ENCODE measurements around the gene TRAIP. TPM values are rescaled to one million over a fixed set of nuclear protein-coding genes. Genes with fewer than 3 reads are reported as not detected.
"Not testable (repeated sequence)": the region's sequence is repeated elsewhere in the genome, so short reads cannot be mapped to it uniquely, and the experiment has no call there.

The TRAIP gene
- total RNA-seq = 1.4 and 2.4 TPM in 2 replicates

GRCh38 chr3:49856181-49857005, at the start of gene TRAIP:
TRAIP (minus strand) TSS chr3:49856564; CDS start chr3:49856453, 111 bp downstream.
- peaks cover 15% of the 10 kb centered on the region for H3K79me2 ChIP-seq (ENCODE audit: insufficient read depth, low read length)
- no peaks in the 10 kb centered on the region for H3K9me3 ChIP-seq (ENCODE audit: low read depth, low read length)
- H3K36me3 ChIP-seq (ENCODE audit: insufficient read depth, low read length) = no peaks in the 10 kb centered on the region
- peak; percentile 99 for DNase-seq (ENCODE audit: insufficient read length, low spot score, missing footprints)
- no peaks in the 10 kb centered on the region for H3K27me3 ChIP-seq (ENCODE audit: insufficient read depth, low read length)
- peak within 1 kb of the TSS; percentile 95 for H3K4me2 ChIP-seq (ENCODE audit: insufficient read depth, low read length)
- no peaks in the 10 kb centered on the region for H4K20me1 ChIP-seq (ENCODE audit: insufficient read depth, low read length)
- TF ChIP-seq CTCF (IDR thresholded peaks at IDR 0.05; ENCODE audit: extremely low read depth, low read depth, low read length) = no peak
- H3K4me3 ChIP-seq (ENCODE audit: insufficient read depth, low read length) = peak within 1 kb of the TSS; percentile 80
- H2AFZ ChIP-seq (ENCODE audit: low read length) = peak within 1 kb of the TSS; percentile 97
- H3K4me1 ChIP-seq (ENCODE audit: insufficient read depth, low read length) = peaks cover 11% of the 10 kb centered on the region
- peak within 1 kb of the TSS; percentile 30 for H3K27ac ChIP-seq (ENCODE audit: low read depth, low read length)

DNA sequence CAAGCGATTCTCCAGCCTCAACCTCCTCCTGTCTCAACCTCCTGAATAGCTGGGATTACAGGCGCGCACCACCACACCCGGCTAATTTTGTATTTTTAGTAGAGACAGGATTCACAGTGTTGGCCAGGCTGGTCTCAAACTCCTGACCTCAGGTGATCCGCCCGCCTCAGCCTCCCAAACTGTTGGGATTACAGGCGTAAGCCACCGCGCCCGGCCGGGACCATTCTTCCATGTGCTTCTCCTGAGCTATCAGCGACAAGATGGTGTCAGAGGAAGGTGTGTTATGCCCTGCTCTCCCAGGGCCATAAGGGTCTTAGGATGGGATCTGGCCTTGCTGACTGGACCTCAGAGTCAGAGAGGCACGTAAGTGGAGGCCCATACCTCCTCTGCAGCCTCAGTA, 48.1 kb upstream of the TRAIP start:
- H4K20me1 ChIP-seq (ENCODE audit: insufficient read depth, low read length); H3K9me3 ChIP-seq (ENCODE audit: low read depth, low read length); H3K4me3 ChIP-seq (ENCODE audit: insufficient read depth, low read length); H3K36me3 ChIP-seq (ENCODE audit: insufficient read depth, low read length); H2AFZ ChIP-seq (ENCODE audit: low read length); H3K79me2 ChIP-seq (ENCODE audit: insufficient read depth, low read length); H3K4me2 ChIP-seq (ENCODE audit: insufficient read depth, low read length); H3K27me3 ChIP-seq (ENCODE audit: insufficient read depth, low read length); H3K27ac ChIP-seq (ENCODE audit: low read depth, low read length): not testable (repeated sequence)
- H3K4me1 ChIP-seq (ENCODE audit: insufficient read depth, low read length) = peaks cover 17% of the 10 kb centered on the region
- peak; percentile 53 for DNase-seq (ENCODE audit: insufficient read length, low spot score, missing footprints)

DNA sequence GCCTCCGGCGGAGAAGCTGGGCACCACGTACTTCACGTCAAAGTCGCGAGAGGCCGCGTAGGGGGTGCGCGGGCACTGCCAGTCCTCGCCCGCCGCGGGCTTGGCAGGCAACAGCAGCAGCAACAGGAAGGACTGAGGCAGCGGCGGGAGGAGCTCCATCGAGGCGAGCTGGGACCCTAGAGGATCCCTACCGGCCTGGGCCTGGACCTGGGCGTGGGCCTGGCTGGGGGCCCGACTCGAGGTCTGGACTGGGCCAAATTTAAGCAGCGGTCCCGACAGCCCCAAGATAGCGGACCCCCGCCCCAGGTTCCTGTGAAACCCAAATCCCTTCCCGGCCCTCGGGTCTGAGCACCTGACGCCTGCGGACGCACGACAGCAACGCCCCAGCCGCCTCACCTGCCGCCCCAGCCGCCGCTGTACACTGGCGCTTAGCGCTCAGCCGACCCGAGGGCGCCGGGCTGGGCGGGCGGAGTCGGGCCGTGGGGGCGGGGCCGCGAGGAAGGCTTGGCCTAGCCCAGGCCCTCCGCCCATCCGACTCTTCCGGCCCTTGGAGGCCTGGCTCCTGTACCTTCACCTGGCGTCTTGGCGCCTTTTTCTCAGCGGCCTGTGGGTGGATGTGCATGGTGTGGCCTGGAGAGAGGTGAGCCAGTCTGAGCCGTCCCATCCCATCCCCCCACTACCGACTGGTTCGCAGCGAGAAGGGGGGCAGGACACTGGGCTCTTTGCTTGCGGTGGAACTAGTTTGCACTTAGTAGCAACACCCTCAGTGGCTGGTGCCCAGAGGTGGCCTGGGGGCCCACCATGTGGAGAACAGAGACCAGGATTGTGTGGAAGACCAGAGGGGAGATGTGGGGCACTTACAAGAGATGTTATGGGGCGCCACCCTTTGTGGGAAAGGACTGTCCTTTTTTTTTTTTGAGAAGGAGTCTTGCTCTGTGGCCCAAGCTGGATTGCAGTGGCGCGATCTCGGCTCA, 47.4 kb upstream of the TRAIP start, which contains the start of gene MST1R:
Gene MST1R (minus strand): TSS at position 423 of the 974 bp plus-strand sequence. CDS start 264 bp downstream, at position 159.
- Histone ChIP-seq H3K27me3 (ENCODE audit: insufficient read depth, low read length) (no peaks in the 10 kb centered on the region), H3K4me2 (ENCODE audit: insufficient read depth, low read length) (peak within 1 kb of the TSS; percentile 74), H3K27ac (ENCODE audit: low read depth, low read length) (no peak within 1 kb of the TSS), H3K36me3 (ENCODE audit: insufficient read depth, low read length) (no peaks in the 10 kb centered on the region), H4K20me1 (ENCODE audit: insufficient read depth, low read length) (no peaks in the 10 kb centered on the region), H3K79me2 (ENCODE audit: insufficient read depth, low read length) (no peaks in the 10 kb centered on the region), H3K4me3 (ENCODE audit: insufficient read depth, low read length) (peak within 1 kb of the TSS; percentile 54), H2AFZ (ENCODE audit: low read length) (peak within 1 kb of the TSS; percentile 85), H3K9me3 (ENCODE audit: low read depth, low read length) (no peaks in the 10 kb centered on the region), H3K4me1 (ENCODE audit: insufficient read depth, low read length) (peaks cover 17% of the 10 kb centered on the region)
- no peak for TF ChIP-seq CTCF (IDR thresholded peaks at IDR 0.05; ENCODE audit: extremely low read depth, low read depth, low read length)
- peak; percentile 90 for DNase-seq (ENCODE audit: insufficient read length, low spot score, missing footprints)

DNA sequence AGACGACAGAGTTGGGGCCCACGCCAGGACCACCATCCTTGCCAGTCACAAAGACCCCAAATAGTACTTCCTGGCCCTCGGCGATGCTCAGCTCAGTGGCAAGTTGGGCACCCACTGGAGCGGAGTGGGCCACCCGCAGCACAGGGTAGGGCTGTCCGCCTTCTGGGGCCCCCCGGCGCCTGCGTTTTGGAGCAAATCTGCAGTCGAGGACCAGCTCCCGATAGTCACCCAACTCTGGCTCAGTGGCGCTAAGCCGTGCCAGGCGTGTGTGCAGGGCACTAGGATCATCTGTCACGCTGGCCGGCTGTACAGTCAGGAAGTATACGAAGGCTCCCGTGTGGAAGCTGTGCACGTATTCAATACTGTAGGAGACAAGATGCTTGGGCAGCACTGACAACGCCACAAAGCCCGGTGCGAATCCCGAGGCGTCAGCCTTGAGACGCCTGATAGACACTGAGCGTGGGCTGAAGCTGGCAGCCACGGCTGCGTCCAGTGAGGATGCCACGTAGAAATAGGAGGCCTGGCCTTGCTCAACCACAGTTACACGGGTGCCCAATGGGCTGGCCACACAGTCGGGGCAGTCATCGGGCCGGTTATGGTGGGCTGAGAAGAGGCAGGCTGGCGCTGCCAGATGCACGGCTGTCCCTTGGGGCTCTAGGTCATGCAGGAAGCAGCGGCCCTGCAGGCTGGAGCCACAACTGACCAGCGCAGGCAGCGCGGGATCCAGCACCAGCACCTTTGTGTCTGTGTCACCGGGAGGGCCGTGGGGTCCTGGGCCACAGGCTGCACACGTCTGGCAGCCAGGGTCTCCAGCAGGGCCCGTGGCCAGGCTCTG, 46.4 kb upstream of the TRAIP start:
- no peaks in the 10 kb centered on the region for H3K9me3 ChIP-seq (ENCODE audit: low read depth, low read length)
- H3K4me3 ChIP-seq (ENCODE audit: insufficient read depth, low read length) = no peak overlapping the region
- H2AFZ ChIP-seq (ENCODE audit: low read length) = no peak overlapping the region
- no peaks in the 10 kb centered on the region for H3K27me3 ChIP-seq (ENCODE audit: insufficient read depth, low read length)
- no peaks in the 10 kb centered on the region for H3K79me2 ChIP-seq (ENCODE audit: insufficient read depth, low read length)
- DNase-seq (ENCODE audit: insufficient read length, low spot score, missing footprints) = peak; percentile 85
- H4K20me1 ChIP-seq (ENCODE audit: insufficient read depth, low read length) = no peaks in the 10 kb centered on the region
- no peak overlapping the region for H3K27ac ChIP-seq (ENCODE audit: low read depth, low read length)
- H3K4me1 ChIP-seq (ENCODE audit: insufficient read depth, low read length) = peaks cover 17% of the 10 kb centered on the region
- H3K4me2 ChIP-seq (ENCODE audit: insufficient read depth, low read length) = no peak overlapping the region
- TF ChIP-seq CTCF (IDR thresholded peaks at IDR 0.05; ENCODE audit: extremely low read depth, low read depth, low read length) = no peak
- H3K36me3 ChIP-seq (ENCODE audit: insufficient read depth, low read length) = no peaks in the 10 kb centered on the region

Data from osteoblast (primary cell).